Right renal pelvis (tissue), 4 donors: ENCODE measurements around the gene LCORL. TPM values are rescaled to one million over a fixed set of nuclear protein-coding genes. Genes with fewer than 3 reads are reported as not detected.

ENCODE experiments used
- DNase-seq, 4 donors: peaks; one replicate each; pipeline ENCODE4 v3.0.0-alpha.2; 2013; ENCODE audit warnings: low read depth in 4 of 4, low spot score in 3 of 4, missing footprints in 1 of 4
- polyA plus RNA-seq, 4 donors: library from polyadenylated mRNA; unstranded; fragments of 120-200 nt; gene quantifications; one replicate each; pipeline ENCODE4 v1.2.1, GENCODE V29; 2013; ENCODE audit not compliant: insufficient read length in 4 of 4

LCORL gene
- polyA plus RNA-seq, 4 donors: 25.7 to 32.7 (median 31.0) TPM

GRCh38 chr4:17939054-17939453, 82.5 kb downstream of the LCORL start:
- DNase-seq: no peak

GRCh38 chr4:17934286-17934685, 87.3 kb downstream of the LCORL start:
- no peak for DNase-seq

- DNase-seq: no peak
These were observed 88.4 kb downstream of the LCORL start for GRCh38 chr4:17933126-17933525.

- no peak for DNase-seq
These were observed 89.5 kb downstream of the LCORL start for GRCh38 chr4:17932041-17932440.

GRCh38 chr4:17930256-17930655, 91.3 kb downstream of the LCORL start:
- no peak for DNase-seq

- no peak for DNase-seq
These were observed 97.4 kb downstream of the LCORL start for GRCh38 chr4:17924189-17924588.

GRCh38 chr4:17921451-17921850, 100.1 kb downstream of the LCORL start:
- no peak for DNase-seq

GRCh38 chr4:17920681-17921080, 100.9 kb downstream of the LCORL start:
- no peak for DNase-seq

GRCh38 chr4:17915439-17915838, 106.1 kb downstream of the LCORL start:
- DNase-seq: no peak

GRCh38 chr4:17912011-17912410, 109.5 kb downstream of the LCORL start:
- no peak for DNase-seq

GRCh38 chr4:17911608-17912007, 109.9 kb downstream of the LCORL start:
- no peak for DNase-seq

- DNase-seq: no peak
These were observed 123.0 kb downstream of the LCORL start for GRCh38 chr4:17898553-17899055.

GRCh38 chr4:17895481-17895880, 126.1 kb downstream of the LCORL start:
- DNase-seq: no peak

- DNase-seq: no peak
These were observed 127.1 kb downstream of the LCORL start for GRCh38 chr4:17894421-17894820.

GRCh38 chr4:17889692-17890091, 131.9 kb downstream of the LCORL start:
- DNase-seq: no peak

GRCh38 chr4:17884511-17884910, 137.0 kb downstream of the LCORL start:
- DNase-seq: no peak

- no peak for DNase-seq
These were observed 137.5 kb downstream of the LCORL start for GRCh38 chr4:17884063-17884462.

- DNase-seq: no peak
These were observed 143.9 kb downstream of the LCORL start for GRCh38 chr4:17877661-17878060.

- DNase-seq: no peak
These were observed 144.6 kb downstream of the LCORL start for GRCh38 chr4:17876943-17877342.

- no peak for DNase-seq
These were observed 146.0 kb downstream of the LCORL start for GRCh38 chr4:17875402-17876070.

- DNase-seq: no peak
These were observed 152.2 kb downstream of the LCORL start for GRCh38 chr4:17869327-17869726.

GRCh38 chr4:17867276-17867675, 154.3 kb downstream of the LCORL start:
- DNase-seq: no peak

- DNase-seq: no peak
These were observed 154.7 kb downstream of the LCORL start for GRCh38 chr4:17866810-17867209.
